Choroid plexus epithelial cell (primary cell): ENCODE results near the gene ZNF574.

Source experiments
- DNase-seq: peaks from one replicate; pipeline ENCODE4 v3.0.0-alpha.2; 2010; ENCODE audit warnings: low read depth
- H3K4me3 ChIP-seq: 2 replicates; pipeline ENCODE4 v1.5.1; 2011; ENCODE audit warnings: low read depth, mild to moderate bottlenecking, control low read depth, low read length, moderate library complexity
- CTCF ChIP-seq: conservative IDR thresholded peaks from 2 replicates; pipeline ENCODE4 v1.5.1; 2011; ENCODE audit warnings: low read depth, mild to moderate bottlenecking, control low read depth, inconsistent platforms, low read length, moderate library complexity

The ZNF574 gene

DNA sequence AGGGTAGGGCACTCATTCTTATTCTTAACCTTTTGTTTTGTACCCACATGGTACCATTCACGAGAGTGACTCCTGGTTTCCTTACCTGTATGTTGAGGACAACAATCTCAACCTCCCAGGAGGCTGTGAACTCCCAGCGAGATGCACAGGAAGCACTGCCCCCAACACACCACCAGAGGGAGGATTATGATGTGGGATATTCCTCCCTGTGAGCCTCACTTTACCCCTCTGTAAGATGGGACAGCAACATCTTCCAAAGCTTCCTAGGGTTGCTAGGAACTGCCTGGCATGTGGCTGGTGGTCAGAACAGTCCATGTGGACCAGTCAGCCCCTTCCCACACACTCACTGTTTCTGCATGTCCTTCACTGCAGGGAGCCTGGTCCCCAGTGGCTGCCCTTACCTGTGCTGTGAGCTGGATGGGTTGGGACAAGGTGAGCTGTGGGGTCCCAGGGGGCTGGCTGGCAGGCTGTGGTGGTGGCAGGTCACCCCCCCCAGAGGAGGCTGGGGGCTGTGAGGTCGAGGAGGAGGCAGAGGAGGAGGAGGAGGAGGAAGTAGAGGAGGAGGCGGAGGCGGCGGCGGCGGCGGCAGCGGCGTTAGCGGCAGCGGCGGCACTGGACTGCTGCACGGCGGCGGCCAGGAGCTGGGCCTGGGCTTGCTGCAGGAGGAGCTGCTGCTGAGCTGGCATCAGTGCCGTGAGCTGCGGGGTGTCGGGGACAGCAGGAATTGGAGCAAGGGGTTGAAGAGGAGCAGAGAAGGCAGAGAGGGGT lies 40.5 kb downstream of the ZNF574 start:
- peak; percentile 22 for TF ChIP-seq CTCF

GRCh38 chr19:42117076-42117475 lies 41.1 kb downstream of the ZNF574 start:
- no peak overlapping the region for H3K4me3 ChIP-seq
- no peak for TF ChIP-seq CTCF
- no peak for DNase-seq

More for the DNA sequence above, 40.5 kb downstream of the ZNF574 start:
- DNase-seq = no peak
- no peak overlapping the region for H3K4me3 ChIP-seq

DNA sequence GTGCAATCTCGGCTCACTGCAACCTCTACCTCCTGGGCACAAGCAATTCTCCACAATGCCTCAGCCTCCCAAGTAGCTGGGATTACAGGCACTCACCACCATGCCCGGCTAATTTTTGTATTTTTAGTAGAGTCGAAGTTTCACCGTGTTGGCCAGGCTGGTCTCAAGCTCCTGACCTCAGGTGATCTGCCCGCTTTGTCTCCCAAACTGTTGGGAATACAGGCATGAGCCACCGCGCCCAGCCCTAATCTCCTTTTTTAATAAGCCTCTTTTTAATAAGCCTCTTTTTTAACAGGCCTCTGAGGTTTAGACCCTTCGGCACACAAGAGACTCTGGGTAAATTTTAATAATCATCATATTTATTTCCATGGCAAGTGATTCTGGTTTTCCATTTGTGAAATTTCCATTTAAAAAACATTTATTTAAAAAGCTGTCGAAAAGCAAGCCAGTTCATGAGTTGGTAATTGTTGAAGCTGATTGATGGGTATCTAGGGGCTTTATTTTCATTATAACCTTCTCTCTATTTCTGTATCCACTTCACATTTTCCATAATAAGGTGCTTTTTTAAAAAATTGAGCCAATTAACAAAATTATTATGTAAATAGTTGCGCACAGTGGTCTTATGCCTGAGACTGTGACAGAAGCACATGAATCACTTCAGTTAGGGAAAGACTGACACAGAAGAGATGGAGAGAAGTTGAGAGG lies 44.5 kb downstream of the ZNF574 start:
- DNase-seq = no peak
- H3K4me3 ChIP-seq = no peak overlapping the region
- TF ChIP-seq CTCF = no peak

DNA sequence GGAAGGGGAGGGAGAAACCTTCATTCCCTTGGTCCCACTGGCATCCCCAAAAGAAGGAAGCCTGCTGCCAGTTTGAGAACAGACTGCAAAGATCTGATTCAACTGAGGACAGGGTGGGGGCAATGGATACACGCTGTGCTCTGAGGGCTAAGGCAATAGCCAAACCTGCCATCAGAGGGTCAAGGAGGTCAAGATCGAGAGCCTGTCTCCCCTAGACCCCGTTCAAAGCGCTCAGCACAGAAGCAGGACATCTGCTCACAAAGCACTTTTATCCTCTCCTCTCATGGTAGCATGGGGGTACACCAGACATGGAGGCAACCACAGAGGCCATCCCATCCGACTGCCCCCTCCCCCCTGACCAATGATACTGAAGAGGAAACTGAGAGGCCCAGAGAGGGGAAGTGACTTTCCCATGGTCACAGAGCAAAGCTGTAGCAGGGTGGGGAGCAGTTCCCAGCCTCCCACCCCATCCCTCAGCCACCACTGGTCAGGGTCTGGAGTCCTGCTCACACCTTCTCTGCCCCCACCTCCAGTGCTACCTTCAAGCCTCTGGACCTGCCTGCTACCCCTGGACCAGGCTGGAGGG lies 45.2 kb downstream of the ZNF574 start:
- no peak overlapping the region for H3K4me3 ChIP-seq
- DNase-seq = no peak
- TF ChIP-seq CTCF = no peak

- DNase-seq = peak; percentile 72
- no peak for TF ChIP-seq CTCF
- H3K4me3 ChIP-seq = no peak overlapping the region
These were observed 45.7 kb downstream of the ZNF574 start for GRCh38 chr19:42121656-42122069.

GRCh38 chr19:42122691-42123607 lies 47.0 kb downstream of the ZNF574 start:
- no peak overlapping the region for H3K4me3 ChIP-seq
- no peak for DNase-seq
- TF ChIP-seq CTCF = peak; percentile 8
